KBM-7 (cell line): ENCODE results near the gene FHIT.

Experiments
- DNase-seq: peaks from one replicate; pipeline ENCODE4 v3.0.0-alpha.2; 2015
- in situ Hi-C: fragments of 300-500 bp; cut with MboI; formaldehyde crosslinking; loops from 2 replicates; pipeline ENCODE4 v1.14.3; 2020; ENCODE audit warnings: low sequenced_read_pairs, low pct_unique_long_range_greater_than_20kb, mixed read lengths

The FHIT gene

DNA sequence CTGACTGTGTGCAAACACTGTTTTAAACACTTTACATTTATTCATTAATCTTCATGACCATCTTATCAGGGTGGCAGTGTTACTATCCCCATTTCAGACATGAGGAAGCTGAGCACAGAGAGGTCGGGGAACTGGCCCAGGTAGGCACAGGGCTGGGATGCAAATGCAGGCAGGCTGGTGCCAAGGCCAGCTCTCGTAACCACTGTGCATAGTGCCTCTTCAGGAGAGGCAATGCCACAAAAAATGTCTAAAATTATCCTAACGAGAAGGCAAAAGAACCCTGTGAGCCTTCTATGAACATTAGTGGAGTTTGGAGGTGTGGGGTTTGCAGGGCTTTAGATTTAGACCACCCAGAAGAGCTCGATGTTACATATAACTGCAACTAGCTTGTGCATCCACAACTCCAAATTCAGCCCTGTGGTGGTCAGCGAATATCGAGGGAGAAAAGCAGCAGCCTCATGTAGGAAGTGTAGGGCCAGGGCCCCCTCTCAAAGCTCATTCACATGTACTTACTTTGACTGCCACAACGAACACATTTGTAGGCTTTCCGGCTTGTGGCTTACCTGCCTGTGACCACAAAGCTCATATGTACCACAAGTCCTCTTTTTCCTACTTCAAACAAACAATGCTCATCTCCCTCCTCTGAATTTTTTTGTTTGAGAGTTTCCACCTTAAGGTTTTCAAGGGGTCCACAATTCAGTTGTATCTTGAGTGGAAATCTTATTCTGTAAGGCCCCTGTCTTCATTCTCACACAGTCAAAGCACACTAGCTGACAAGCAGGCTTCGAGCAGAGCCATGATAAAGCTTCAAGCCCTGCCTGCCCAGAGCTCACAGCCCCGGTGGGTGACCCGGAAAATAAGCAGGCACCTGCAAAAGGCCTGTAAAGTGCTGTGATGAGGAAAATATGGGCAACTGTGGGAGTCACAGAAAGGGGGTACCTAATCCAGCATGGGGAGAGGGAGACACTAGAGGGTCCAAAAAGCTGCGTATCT is 1478.5 kb downstream of the FHIT start:
- DNase-seq = peak; percentile 17
- in situ Hi-C loops = no loop called here

DNA sequence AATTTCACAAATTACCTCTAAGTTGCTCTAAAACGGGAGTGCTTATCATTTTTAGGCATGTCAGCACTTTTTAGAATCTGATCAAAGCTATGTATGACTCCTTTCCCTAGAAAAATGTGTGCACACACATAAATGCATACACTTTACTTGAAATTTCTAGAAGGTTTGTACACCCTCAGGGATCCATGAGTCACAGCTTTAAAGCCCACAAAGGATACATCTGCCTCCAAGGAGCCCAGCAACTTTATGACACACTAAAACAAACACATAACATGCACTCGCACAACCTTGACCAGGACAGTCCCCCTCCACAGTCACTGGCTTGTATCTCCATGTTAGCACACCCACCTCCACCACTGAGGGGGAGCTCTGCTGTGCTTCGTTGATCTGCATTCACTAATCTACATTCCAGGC is 1479.5 kb downstream of the FHIT start:
- DNase-seq = no peak
- in situ Hi-C loops = no loop called here

DNA sequence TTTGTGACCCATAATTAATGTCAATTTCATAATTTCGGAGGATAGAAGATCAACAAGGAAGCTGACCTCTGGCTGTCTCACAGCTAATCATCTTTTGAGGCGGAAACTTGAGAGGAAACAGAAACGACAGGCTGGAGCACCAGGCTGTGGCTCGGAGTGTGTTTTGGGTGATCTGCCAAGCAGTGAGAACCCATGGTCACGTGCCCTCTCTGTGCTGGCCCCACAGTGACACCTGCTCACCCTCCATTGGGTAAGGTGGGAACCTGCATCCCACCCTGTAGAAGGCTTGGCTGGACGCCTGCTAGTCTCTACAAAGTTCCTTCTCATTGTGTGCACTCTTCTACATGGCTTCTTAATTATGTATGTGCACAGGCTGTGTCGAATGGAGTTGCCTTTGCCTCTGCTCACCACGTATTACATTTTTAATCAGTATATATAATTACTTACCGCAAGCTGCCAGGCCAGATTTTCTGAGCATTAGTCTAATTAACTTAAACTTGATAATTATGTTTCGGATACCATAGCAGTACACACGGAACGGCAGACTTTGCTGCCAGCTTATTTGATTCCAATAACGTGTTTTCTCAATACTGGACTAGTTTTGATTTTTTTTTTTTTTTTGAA is 1482.0 kb downstream of the FHIT start:
- no peak for DNase-seq
- in situ Hi-C loops = no loop called here

DNA sequence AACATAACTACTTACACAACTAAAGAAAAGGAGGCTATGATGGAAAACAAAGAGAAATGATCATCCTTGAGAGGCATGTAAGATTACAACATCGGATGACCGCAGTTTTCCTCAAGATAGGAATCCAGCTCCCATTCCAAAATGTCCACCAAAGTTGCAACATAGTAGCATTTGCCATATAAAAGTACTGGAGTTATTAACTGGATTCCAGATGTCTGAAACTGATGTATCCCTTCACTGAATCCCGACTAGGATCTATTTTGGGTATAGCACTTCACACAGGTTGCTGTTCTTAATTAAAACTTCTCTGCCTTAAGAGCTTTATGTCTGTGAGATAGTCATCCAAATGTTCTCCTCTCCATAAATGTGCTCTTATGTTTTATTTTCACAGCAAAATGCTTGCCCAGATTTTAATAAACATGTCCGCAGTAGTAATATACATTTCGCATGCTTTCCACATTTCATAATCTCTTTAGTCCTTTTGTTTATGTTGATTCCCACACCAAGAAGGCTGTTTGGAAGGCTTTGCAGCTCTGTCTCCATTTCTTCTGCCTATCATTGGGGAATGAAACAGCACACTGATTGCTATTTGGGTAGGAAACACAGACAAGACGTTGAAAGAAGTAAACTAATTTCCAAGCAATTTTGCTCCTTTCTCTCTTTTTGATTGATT is 1484.9 kb downstream of the FHIT start:
- in situ Hi-C loops = no loop called here
- no peak for DNase-seq

DNA sequence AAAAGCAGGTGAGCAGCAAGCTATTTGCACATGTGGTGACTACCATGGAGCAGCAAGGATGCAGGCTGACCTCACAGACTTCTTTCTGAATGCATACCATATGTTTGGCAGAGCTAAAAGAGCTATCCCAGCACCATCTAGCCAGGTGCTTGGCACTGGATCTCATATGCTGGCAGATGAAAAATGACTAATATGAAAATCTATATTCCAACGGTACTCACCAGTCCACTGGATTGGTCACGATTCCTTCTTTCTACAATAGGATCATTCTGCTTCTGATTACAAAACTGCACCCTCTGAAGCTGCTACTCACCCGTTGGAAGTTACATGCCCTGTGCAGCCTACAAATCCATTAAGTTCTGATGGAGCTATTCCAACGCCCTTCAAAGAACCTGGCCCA is 1487.1 kb downstream of the FHIT start:
- in situ Hi-C loops = no loop called here
- DNase-seq = no peak

DNA sequence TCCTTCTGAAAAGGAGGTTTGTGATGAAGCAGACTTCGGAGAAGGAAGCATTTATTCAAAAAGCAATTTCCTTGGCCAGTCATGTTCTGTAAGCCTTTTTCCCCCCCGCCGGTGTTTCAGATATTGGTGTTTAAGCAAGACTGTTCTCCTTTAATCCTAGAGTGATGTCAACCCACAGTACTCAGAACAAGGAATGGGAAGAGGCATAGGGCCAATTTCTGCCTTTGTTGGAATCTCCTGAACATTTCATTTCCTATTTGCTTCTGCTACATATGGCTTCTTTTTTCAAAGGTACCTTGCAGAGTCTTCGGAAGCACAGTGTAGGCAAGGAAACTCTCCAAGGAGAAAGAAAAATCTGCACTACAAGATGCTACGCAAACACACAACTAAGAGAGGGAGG is 1488.3 kb downstream of the FHIT start:
- in situ Hi-C loops = no loop called here
- DNase-seq = no peak

DNA sequence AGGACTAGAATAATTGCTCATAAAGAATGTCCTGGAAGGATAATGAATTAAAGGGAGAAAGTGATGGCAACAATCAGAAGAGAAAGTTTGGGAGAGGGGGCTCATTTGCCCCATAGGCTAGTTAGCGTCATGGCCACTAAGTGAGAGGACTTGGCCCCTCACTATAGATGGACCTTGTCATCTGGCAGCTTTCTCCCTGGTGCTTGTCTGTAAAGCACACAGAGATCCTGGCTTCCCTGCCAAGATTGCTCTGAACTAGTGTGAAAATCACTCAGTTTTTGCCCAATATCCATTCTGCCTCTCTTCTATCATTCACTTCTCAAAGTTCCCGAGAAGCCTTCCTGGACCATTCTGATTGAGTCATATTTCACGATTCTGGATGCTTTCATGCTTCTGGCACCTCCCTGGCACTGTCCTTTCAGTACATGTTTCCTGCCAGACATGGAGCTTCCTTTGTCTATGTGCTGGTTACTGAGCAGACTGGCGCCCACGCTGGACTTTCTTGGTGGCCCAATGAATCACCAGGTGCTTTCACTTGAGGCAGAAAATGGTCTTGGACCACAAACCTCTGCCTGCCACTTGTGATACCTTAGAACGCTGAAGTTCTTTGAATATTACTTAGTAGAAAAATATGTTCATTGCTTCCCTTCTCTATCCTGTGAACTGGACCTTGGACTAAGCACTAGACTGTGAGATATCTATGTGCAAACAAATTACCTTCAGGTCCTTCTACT is 1491.8 kb downstream of the FHIT start:
- in situ Hi-C loops = no loop called here
- no peak for DNase-seq

DNA sequence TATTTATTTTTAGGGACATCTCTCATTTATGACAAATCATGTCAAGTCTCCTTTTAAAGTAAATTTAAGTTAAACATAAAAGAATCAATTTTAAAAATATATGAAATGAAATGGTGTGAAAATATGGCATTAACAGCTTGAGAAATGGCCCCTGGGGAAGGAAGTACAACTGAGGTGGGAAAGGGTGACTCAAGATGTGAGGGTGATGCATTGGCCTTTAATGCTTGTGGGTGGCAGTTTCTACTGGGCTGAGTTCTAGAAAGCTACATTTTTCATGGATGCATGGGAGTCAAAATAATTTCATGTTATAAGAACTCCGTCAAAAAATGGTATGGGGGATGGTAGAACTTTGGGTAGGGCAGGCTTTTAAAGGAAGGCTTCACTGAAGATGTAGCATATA is 1492.6 kb downstream of the FHIT start:
- in situ Hi-C loops = no loop called here
- DNase-seq = no peak

DNA sequence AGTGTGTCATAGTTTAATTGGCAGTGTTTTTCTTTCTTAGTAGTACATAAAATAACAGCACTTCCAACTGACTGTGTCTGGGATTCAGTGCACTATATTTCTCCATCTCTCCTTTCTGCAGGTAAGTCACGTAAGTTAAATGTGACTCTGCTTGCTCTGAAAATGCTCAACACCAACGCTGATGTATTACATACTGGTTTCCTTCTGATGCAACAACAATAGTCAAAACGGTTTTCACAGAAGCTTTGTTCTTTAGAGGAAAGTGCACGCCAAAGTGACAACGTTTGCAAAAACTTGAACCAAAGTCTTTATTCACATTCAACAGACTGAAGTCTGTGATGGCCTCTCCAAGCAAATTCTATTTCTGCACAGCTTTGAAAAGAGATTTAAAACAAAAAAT is 1494.3 kb downstream of the FHIT start:
- in situ Hi-C loops = no loop called here
- DNase-seq = no peak

DNA sequence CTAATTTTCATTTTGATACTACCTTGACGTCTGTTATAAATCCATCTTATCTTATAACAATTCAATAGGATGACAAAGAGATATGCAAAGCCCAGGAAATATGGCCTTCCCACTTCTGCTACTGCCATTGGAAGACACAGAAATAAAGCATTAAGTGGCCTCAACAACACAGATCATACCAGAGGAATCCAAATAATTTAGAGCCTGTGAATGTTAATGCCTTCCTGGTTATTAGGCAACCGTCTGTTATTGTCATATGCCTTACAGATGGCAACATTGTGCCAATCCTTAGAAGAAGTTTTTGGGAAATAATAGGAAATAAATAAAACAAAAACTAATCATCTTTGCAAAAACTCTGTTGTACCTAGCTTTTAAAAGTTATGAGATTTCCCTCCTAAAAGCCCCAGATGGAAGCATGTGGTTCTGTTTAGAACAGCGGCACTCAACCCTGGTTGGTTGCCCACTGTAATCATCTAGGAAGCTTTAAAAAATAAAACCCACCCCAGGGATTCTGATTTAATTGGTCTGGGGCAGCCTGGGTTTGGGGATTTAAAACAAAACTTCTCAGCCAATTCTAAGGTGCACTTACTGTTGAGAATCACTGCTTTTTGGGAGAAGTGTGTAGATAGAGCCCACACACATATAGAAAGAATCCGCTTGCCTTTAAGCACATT is 1496.7 kb downstream of the FHIT start:
- DNase-seq = no peak
- in situ Hi-C loops = no loop called here

DNA sequence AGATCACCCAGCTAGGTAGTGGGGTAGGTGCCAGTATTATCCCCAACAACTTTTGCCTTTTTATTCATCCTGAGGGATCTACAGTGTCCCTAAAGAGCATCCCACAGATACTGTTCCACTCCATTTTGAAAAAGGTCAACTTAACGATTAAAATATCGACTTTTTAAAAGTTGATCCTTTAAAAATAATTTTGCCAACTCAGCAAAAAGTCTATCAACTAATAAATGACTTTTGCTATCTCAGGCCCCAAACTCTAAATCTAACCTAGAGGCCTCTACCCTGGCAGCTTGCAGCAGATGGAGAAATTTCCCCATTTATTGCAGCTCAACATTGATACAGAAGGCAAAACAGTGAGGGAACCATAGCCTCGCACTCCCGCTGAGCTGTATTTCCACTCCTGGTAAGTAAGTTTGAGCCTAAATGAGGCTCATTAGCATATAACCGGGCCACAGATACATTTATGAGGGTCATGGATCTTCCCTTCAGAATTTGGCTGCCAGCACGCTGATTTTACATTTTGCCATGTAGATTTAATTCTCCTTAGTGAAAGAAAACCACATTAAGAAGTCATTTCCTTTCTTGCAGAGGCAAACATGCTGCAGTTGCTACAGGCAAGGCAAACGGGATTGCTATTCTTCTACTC is 1497.3 kb downstream of the FHIT start:
- no peak for DNase-seq
- in situ Hi-C loops = no loop called here

DNA sequence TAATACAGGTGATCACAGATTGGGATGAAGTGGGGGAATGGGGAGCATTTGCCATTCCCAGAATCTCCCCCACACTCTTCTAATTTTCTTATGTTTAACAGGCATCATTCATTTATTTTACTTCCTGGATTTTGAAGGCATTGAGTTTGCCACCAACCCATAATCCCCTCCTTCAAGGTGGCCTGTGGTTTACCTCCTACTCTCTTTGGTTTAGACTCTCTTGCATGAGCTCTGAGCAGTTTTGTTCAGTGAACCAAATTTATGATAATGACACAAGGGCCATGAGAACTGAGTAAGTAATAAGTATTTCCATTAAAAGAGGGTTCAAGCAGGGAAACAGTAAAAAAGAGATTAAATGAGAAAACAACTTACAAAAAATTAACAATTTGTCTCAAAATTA is 1498.3 kb downstream of the FHIT start:
- in situ Hi-C loops = no loop called here
- no peak for DNase-seq

DNA sequence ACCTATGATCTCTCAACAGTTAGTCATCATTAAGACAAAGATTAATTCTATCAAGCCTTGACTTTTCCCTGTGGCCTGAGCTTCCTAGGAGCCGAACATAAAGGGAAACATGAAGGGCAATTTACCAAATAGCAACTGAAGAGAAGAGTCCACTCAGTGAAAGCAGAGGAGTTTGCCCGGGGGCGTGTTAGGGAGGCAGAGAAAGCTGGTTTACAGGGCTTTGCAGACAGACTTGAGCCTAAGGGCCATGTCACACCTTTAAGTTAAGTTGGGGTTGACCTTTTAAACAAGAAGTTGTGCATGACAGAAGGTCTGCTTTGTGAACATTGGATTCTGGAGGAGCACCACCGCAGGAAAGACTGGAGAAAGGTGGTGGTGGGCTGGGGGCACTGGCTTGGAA is 1499.6 kb downstream of the FHIT start:
- in situ Hi-C loops = no loop called here
- DNase-seq = no peak

DNA sequence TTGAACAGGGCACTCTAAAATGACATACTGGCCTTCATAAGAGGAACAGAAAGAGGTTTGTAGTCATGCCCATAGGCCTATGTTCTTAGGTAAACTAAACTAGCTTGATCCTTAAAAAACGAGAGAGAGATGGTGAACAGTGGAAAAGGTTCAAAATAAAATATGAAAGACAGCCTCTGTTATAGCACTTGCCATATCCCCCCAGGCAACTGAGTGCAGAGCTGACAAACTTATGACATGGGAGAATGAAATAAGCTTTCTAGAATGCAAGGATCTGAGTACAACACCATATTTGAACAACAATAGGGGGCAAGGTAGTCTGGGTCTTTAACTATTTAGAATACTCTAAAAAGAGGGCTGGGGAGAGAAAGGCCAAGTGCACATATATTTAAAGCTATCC is 1500.9 kb downstream of the FHIT start:
- DNase-seq = no peak
- in situ Hi-C loops = no loop called here

DNA sequence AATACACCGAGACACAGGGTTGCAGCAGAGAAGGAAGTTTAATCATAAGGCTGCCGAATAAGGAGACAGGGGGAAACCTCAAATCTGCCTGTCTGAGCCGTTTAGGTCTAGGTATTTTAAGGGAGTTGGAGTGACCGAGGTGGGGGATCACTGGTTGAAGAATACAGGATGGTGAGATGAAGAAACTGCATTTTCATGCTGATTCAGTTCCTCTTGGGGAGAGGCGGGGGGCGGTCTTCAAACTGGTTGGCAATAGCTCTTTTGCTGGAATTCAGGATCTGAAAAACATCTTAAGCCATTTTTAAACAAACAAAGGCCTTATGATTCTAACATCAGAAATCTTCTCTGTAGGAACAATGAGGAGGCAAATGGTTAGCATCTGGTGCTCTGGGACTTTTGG is 1502.0 kb downstream of the FHIT start:
- in situ Hi-C loops = no loop called here
- DNase-seq = no peak

DNA sequence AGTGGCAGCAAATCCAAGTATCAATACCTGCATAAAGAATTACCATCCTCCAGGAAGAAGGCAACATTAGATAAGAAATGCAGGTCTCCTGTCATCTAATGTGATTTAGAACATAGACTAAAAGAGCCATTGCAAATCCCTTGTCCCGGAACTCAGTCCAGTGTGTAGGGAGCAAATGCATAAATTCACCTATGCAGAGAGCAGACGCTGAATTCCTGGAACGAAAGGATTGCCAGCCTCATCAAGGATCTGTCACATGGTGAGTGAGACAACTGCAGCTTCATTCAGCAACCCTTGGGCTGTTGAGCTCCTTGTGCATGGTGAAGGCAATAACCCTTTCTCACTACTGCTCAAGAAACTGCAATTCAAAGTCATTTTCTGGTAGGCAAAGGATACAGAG is 1504.7 kb downstream of the FHIT start:
- no peak for DNase-seq
- in situ Hi-C loops = no loop called here

DNA sequence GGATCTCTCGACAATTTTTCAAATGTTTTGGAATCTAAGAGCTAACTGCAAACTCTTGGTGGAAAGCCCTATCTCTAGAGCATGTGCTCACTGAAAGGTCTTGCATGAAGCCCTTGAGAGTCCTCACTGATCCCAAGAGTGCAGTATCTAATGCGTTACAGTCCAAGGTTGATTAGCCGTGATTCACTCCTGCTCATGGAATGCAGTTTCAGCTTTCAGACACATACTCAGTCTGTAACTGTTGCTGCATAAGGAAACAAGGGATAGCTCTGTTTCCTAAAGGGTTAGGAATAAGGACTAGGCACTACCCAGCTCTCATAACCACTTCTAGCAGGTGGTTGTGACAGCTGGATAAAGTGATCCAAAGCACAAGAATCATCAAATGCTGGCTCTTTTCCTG is 1514.0 kb downstream of the FHIT start:
- in situ Hi-C loops = no loop called here
- DNase-seq = no peak

DNA sequence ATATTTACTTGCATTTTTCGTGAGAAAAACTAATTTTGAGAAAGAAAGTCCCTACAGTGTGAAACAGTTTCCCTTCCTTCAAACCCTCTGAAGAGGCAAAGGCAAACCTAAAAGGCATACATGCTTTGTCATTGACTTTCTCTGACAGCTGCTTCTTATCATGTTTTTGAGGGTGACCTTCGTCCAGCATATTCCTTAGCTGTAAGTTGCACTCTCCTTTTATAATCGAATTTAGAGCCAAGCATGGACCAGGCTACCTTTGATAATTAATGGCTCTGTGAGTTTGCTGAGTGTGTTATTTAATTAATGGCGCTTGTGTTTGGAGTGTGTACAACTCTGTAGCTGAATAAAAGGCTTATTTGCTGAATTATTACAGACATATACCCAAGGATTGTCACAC is 1517.2 kb downstream of the FHIT start:
- DNase-seq = no peak
- in situ Hi-C loops = no loop called here
